K562 (cell line): Measurements from ENCODE around the gene GOLPH3L. TPM values are rescaled to one million over a fixed set of nuclear protein-coding genes. Genes with fewer than 3 reads are reported as not detected.

ENCODE experiments used
- PBX2 ChIP-seq, 2 experiments: IDR thresholded peaks in 1 of 2; conservative IDR thresholded peaks in 1 of 2; 2 replicates each; pipeline ENCODE4 v1.6.1; 2016; ENCODE audit warnings: low read depth in 2 of 2, mild to moderate bottlenecking in 1 of 2, missing compliant biosample characterization in 1 of 2, missing genetic modification characterization in 1 of 2, moderate library complexity in 1 of 2
- ZFPM2 ChIP-seq: fragments of 250-450 bp; sonication (Bioruptor Pico); IDR thresholded peaks from 2 replicates; pipeline ENCODE4 v1.5.1; 2022; ENCODE audit warnings: mild to moderate bottlenecking
- ZNF224 ChIP-seq: sonication (generic); formaldehyde crosslinking; IDR thresholded peaks from 2 replicates; pipeline ENCODE4 v1.8.0; 2022; ENCODE audit warnings: mild to moderate bottlenecking, missing genetic modification reagents
- ZNF23 ChIP-seq: fragments of 250-450 bp; sonication (Bioruptor Pico); IDR thresholded peaks from 2 replicates; pipeline ENCODE4 v1.4.0; 2020; ENCODE audit warnings: mild to moderate bottlenecking
- ZNF263 ChIP-seq: sonication (generic); formaldehyde crosslinking; IDR thresholded peaks from 2 replicates; pipeline ENCODE4 v1.8.0; 2022; ENCODE audit warnings: mild to moderate bottlenecking, missing genetic modification reagents, borderline replicate concordance
- ZNF318 ChIP-seq, 2 experiments: fragments of 450-650 bp; IDR thresholded peaks; 2 replicates each; pipeline ENCODE4 v1.6.1; 2016; ENCODE audit warnings: mild to moderate bottlenecking in 2 of 2, borderline replicate concordance in 1 of 2, low read depth in 1 of 2, moderate library complexity in 1 of 2
- ZNF609 ChIP-seq: sonication (generic); formaldehyde crosslinking; IDR thresholded peaks from 2 replicates; pipeline ENCODE4 v1.8.1; 2023; ENCODE audit warnings: missing genetic modification reagents, mild to moderate bottlenecking, borderline replicate concordance
- polyA plus RNA-seq, 8 experiments: library from polyadenylated mRNA; depleted of rRNA in 4 of 8; stranded (reverse) in 5 of 8; unstranded in 3 of 8; fragments of >200 nt; fragmentation: Nextera tagmentation in 2 of 8; fragmentation: Illumina TruSeq in 1 of 8; extraction: Ambion mirVana in 2 of 8; extraction: Trizol in 1 of 8; gene quantifications; 2 replicates each; pipeline versions ENCODE4 v1.2.1 to v1.2.3, GENCODE V29; 2011 to 2014; ENCODE audit warnings: inconsistent platforms in 1 of 8, missing spikeins in 1 of 8
- total RNA-seq, 7 experiments: library from RNA; depleted of rRNA in 6 of 7; stranded (reverse); fragments of >200 nt in 6 of 7; fragmentation: Illumina TruSeq in 2 of 7; extraction: Trizol in 2 of 7; gene quantifications; 2 replicates each; pipeline versions ENCODE4 v1.2.1 to v1.2.3, GENCODE V29; 2011 to 2021; ENCODE audit warnings: low replicate concordance in 1 of 7

Gene GOLPH3L
- total and polyA plus RNA-seq, 9 of the 15 experiments (the other 6 are each of a cell fraction or from before 2014, with no cell fraction given): 8.1 to 42.1 (median 21.6) TPM

- TF ChIP-seq ZNF318 (IDR thresholded peaks at IDR 0.05; ENCODE audit: borderline replicate concordance in 1 of 2, low read depth in 1 of 2): peak in 1 of 2 experiments; percentile 47; a peak in 1 of 4 replicates
- no peak for TF ChIP-seq ZNF609 (CRISPR knock-in tag)
- TF ChIP-seq ZFPM2 (CRISPR knock-in tag): no peak
- no peak for TF ChIP-seq ZNF23
- TF ChIP-seq PBX2 (CRISPR knock-in tag; IDR thresholded peaks at IDR 0.05; ENCODE audit: low read depth): peak; percentile 66
- TF ChIP-seq PBX2 (tag; conservative IDR thresholded peaks at IDR 0.05; ENCODE audit: low read depth): peak; percentile 98
- TF ChIP-seq ZNF224: no peak
- no peak for TF ChIP-seq ZNF263
These were observed 77.1 kb downstream of the GOLPH3L start (continued) for GRCh38 chr1:150619576-150620509.
